H9 (cell line): ENCODE data around the gene PDE1C. TPM values are rescaled to one million over a fixed set of nuclear protein-coding genes. Genes with fewer than 3 reads are reported as not detected.

Experiments
- DNase-seq: peaks from one replicate; pipeline ENCODE4 v3.0.0-alpha.2; 2017
- H2AFZ ChIP-seq: one replicate; pipeline ENCODE4 v1.6.1; 2013; ENCODE audit warnings: mild to moderate bottlenecking, low read length, control low read depth, moderate library complexity
- H2AK5ac ChIP-seq: 2 replicates; pipeline ENCODE4 v1.6.1; 2013; ENCODE audit warnings: low read length, control low read depth, mixed read lengths; ENCODE audit not compliant: insufficient read length
- H2BK120ac ChIP-seq: one replicate; pipeline ENCODE4 v1.6.1; 2013; ENCODE audit warnings: low read depth, mild to moderate bottlenecking, low read length, control low read depth, inconsistent platforms; ENCODE audit not compliant: poor library complexity, severe bottlenecking
- H2BK12ac ChIP-seq: 2 replicates; pipeline ENCODE4 v1.6.1; 2013; ENCODE audit warnings: low read length, control low read depth, mixed read lengths, low read depth; ENCODE audit not compliant: insufficient read length
- H2BK15ac ChIP-seq: 2 replicates; pipeline ENCODE4 v1.6.1; 2013; ENCODE audit warnings: low read depth, low read length, control low read depth
- H2BK20ac ChIP-seq: one replicate; pipeline ENCODE4 v1.6.1; 2013; ENCODE audit warnings: low read depth, mild to moderate bottlenecking, low read length, control low read depth, inconsistent platforms; ENCODE audit not compliant: poor library complexity, severe bottlenecking
- H2BK5ac ChIP-seq: 2 replicates; pipeline ENCODE4 v1.6.1; 2013; ENCODE audit warnings: low read length, control low read depth, mixed read lengths; ENCODE audit not compliant: insufficient read length
- H3K14ac ChIP-seq: 2 replicates; pipeline ENCODE4 v1.6.1; 2013; ENCODE audit warnings: low read length, control low read depth; ENCODE audit not compliant: insufficient read depth
- H3K18ac ChIP-seq: 2 replicates; pipeline ENCODE4 v1.6.1; 2013; ENCODE audit warnings: low read depth, mild to moderate bottlenecking, mixed read lengths, low read length, control low read depth; ENCODE audit not compliant: insufficient read length
- H3K23ac ChIP-seq: 2 replicates; pipeline ENCODE4 v1.6.1; 2013; ENCODE audit warnings: low read length, control low read depth, mixed read lengths, low read depth; ENCODE audit not compliant: insufficient read length
- H3K23me2 ChIP-seq: 2 replicates; pipeline ENCODE4 v1.6.1; 2013; ENCODE audit warnings: low read depth, mild to moderate bottlenecking, mixed read lengths, low read length, control low read depth; ENCODE audit not compliant: insufficient read length, poor library complexity, severe bottlenecking
- H3K27ac ChIP-seq: 2 replicates; pipeline ENCODE4 v1.5.1; 2013; ENCODE audit warnings: low read length, control low read depth, mixed read lengths, low read depth; ENCODE audit not compliant: insufficient read length
- H3K27me3 ChIP-seq: 2 replicates; pipeline ENCODE4 v1.6.1; 2013; ENCODE audit warnings: low read length, control low read depth, inconsistent platforms; ENCODE audit not compliant: insufficient read depth
- H3K4ac ChIP-seq: 2 replicates; pipeline ENCODE4 v1.6.1; 2013; ENCODE audit warnings: low read depth, mild to moderate bottlenecking, control low read depth, inconsistent platforms, low read length, moderate library complexity
- H3K4me1 ChIP-seq: 2 replicates; pipeline ENCODE4 v1.6.1; 2013; ENCODE audit warnings: low read length, control low read depth, inconsistent platforms; ENCODE audit not compliant: insufficient read depth
- H3K4me2 ChIP-seq: 2 replicates; pipeline ENCODE4 v1.6.1; 2013; ENCODE audit warnings: low read length, control low read depth, mixed read lengths; ENCODE audit not compliant: insufficient read length, insufficient read depth
- H3K56ac ChIP-seq: 2 replicates; pipeline ENCODE4 v1.6.1; 2013; ENCODE audit warnings: low read depth, mild to moderate bottlenecking, mixed read lengths, low read length, control low read depth; ENCODE audit not compliant: insufficient read length
- H3K79me1 ChIP-seq: 2 replicates; pipeline ENCODE4 v1.6.1; 2013; ENCODE audit warnings: low read depth, mild to moderate bottlenecking, moderate library complexity, low read length, control low read depth, inconsistent platforms; ENCODE audit not compliant: insufficient read depth, poor library complexity, severe bottlenecking
- H3K79me2 ChIP-seq: 2 replicates; pipeline ENCODE4 v1.6.1; 2013; ENCODE audit warnings: low read length, control low read depth, inconsistent platforms; ENCODE audit not compliant: insufficient read depth
- H3K9ac ChIP-seq: 2 replicates; pipeline ENCODE4 v1.6.1; 2013; ENCODE audit warnings: low read length, control low read depth, mixed read lengths; ENCODE audit not compliant: insufficient read length; ENCODE audit errors: extremely low read depth
- H3K9me3 ChIP-seq: one replicate; pipeline ENCODE4 v1.6.1; 2013; ENCODE audit warnings: low read depth, low read length, inconsistent platforms; ENCODE audit not compliant: control insufficient read depth
- H3T11ph ChIP-seq: one replicate; pipeline ENCODE4 v1.6.1; 2013; ENCODE audit warnings: mild to moderate bottlenecking, low read length, control low read depth, inconsistent platforms
- H4K20me1 ChIP-seq: one replicate; pipeline ENCODE4 v1.6.1; 2013; ENCODE audit not compliant: control insufficient read depth, insufficient read length, insufficient read depth
- H4K5ac ChIP-seq: 2 replicates; pipeline ENCODE4 v1.6.1; 2013; ENCODE audit warnings: low read depth, mild to moderate bottlenecking, mixed read lengths, low read length, control low read depth; ENCODE audit not compliant: insufficient read length
- H4K8ac ChIP-seq: replicated peaks from 2 replicates; pipeline ENCODE4 v1.6.1; 2013; ENCODE audit warnings: low read length, control low read depth, mixed read lengths, low read depth; ENCODE audit not compliant: insufficient read length
- H4K91ac ChIP-seq: 2 replicates; pipeline ENCODE4 v1.6.1; 2013; ENCODE audit warnings: low read depth, mild to moderate bottlenecking, moderate library complexity, mixed read lengths, low read length, control low read depth; ENCODE audit not compliant: insufficient read length
- H3K27ac Mint-ChIP-seq, 3 experiments: 2 replicates in 2 of 3; 3 replicates in 1 of 3; pipeline ENCODE4 v1.8.0; 2020 to 2021; ENCODE audit warnings: mixed read lengths in 3 of 3, mild to moderate bottlenecking in 1 of 3, moderate library complexity in 1 of 3
- H3K27me3 Mint-ChIP-seq: 2 replicates; pipeline ENCODE4 v1.8.0; 2021; ENCODE audit warnings: low read depth, mild to moderate bottlenecking, moderate library complexity, mixed read lengths
- H3K36me3 Mint-ChIP-seq, 3 experiments: 2 replicates in 2 of 3; 3 replicates in 1 of 3; pipeline ENCODE4 v1.8.0; 2020 to 2021; ENCODE audit warnings: low read depth in 3 of 3, mixed read lengths in 3 of 3; ENCODE audit not compliant: insufficient read depth in 1 of 3
- H3K4me1 Mint-ChIP-seq, 2 experiments: 2 replicates each; pipeline ENCODE4 v1.8.0; 2020; ENCODE audit warnings: mixed read lengths in 2 of 2
- H3K4me3 Mint-ChIP-seq, 2 experiments: 2 replicates in 1 of 2; 3 replicates in 1 of 2; pipeline ENCODE4 v1.8.0; 2020 to 2021; ENCODE audit warnings: mild to moderate bottlenecking in 2 of 2, mixed read lengths in 2 of 2, moderate library complexity in 1 of 2
- H3K9me3 Mint-ChIP-seq, 2 experiments: 2 replicates in 1 of 2; 3 replicates in 1 of 2; pipeline ENCODE4 v1.8.0; 2020; ENCODE audit warnings: mild to moderate bottlenecking in 2 of 2, mixed read lengths in 2 of 2, moderate library complexity in 1 of 2
- WGBS: extraction: QIAGEN DNeasy Blood & Tissue Kit; methylation state at CpG from one replicate; pipeline ENCODE4 v1.1.7; 2013; ENCODE audit warnings: missing lambda C conversion rate, low lambda C conversion rate, mixed read lengths; ENCODE audit not compliant: insufficient read length; ENCODE audit errors: extremely low coverage; 5-methylcytosine and 5-hydroxymethylcytosine counted together
- total RNA-seq: library from RNA; stranded (reverse); gene quantifications from 2 replicates; pipeline ENCODE4 v1.2.1, GENCODE V29; 2021
- TF ChIP-seq, protein P1 (sequence below): fragments of 200-600 bp; sonication (generic); conservative IDR thresholded peaks from 3 replicates; pipeline ENCODE4 v1.8.0; 2021; ENCODE audit warnings: antibody characterized with exemption, mild to moderate bottlenecking

PDE1C gene
- total RNA-seq, 1 experiment from 2014 or later = 0.17 TPM

GRCh38 chr7:31860925-31861324, 209.3 kb downstream of the PDE1C start:
- H3T11ph ChIP-seq = no peak overlapping the region
- Mint-ChIP-seq H3K9me3 (no peaks in the 10 kb centered on the region; a peak in 1 of 5 replicates), H3K27ac (no peak overlapping the region), H3K4me1 (peaks cover 2 to 5% of the 10 kb centered on the region in 2 experiments; a peak in 3 of 4 replicates), H3K36me3 (no peaks in the 10 kb centered on the region), H3K27me3 (peaks cover 22% of the 10 kb centered on the region), H3K4me3 (no peak overlapping the region)
- H3K14ac ChIP-seq = no peak overlapping the region
- H4K20me1 ChIP-seq = no peaks in the 10 kb centered on the region
- no peak overlapping the region for H4K91ac ChIP-seq
- H4K5ac ChIP-seq = no peak overlapping the region
- H3K27ac ChIP-seq = no peak overlapping the region
- no peak overlapping the region for H3K4ac ChIP-seq
- H2BK5ac ChIP-seq = no peak overlapping the region
- H3K9ac ChIP-seq = no peak overlapping the region
- H3K4me2 ChIP-seq = no peak overlapping the region
- DNase-seq = no peak
- H3K27me3 ChIP-seq = peaks cover 7% of the 10 kb centered on the region; the same call in 1 of the 2 replicates
- no peaks in the 10 kb centered on the region for H3K79me1 ChIP-seq
- H3K79me2 ChIP-seq = no peaks in the 10 kb centered on the region
- TF ChIP-seq, protein P1, sequence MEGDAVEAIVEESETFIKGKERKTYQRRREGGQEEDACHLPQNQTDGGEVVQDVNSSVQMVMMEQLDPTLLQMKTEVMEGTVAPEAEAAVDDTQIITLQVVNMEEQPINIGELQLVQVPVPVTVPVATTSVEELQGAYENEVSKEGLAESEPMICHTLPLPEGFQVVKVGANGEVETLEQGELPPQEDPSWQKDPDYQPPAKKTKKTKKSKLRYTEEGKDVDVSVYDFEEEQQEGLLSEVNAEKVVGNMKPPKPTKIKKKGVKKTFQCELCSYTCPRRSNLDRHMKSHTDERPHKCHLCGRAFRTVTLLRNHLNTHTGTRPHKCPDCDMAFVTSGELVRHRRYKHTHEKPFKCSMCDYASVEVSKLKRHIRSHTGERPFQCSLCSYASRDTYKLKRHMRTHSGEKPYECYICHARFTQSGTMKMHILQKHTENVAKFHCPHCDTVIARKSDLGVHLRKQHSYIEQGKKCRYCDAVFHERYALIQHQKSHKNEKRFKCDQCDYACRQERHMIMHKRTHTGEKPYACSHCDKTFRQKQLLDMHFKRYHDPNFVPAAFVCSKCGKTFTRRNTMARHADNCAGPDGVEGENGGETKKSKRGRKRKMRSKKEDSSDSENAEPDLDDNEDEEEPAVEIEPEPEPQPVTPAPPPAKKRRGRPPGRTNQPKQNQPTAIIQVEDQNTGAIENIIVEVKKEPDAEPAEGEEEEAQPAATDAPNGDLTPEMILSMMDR = no peak
- H3K9me3 ChIP-seq = no peaks in the 10 kb centered on the region
- H2AK5ac ChIP-seq = no peak overlapping the region
- no peak overlapping the region for H3K23ac ChIP-seq
- no CpG with 5 or more reads among the region's 1 CpG for WGBS
- no peak overlapping the region for H4K8ac ChIP-seq
- no peak overlapping the region for H2BK15ac ChIP-seq
- no peaks in the 10 kb centered on the region for H3K23me2 ChIP-seq
- no peak overlapping the region for H3K56ac ChIP-seq
- no peaks in the 10 kb centered on the region for H3K4me1 ChIP-seq
- H2BK20ac ChIP-seq = no peak overlapping the region
- no peak overlapping the region for H2BK12ac ChIP-seq
- no peak overlapping the region for H2AFZ ChIP-seq
- no peak overlapping the region for H2BK120ac ChIP-seq
- no peak overlapping the region for H3K18ac ChIP-seq
